Measurements from ENCODE around the gene TMEM121. TPM values are rescaled to one million over a fixed set of nuclear protein-coding genes. Genes with fewer than 3 reads are reported as not detected.

The TMEM121 gene
- total and polyA plus RNA-seq, 4 donors, result 0.75 to 7.5 (median 3.0) TPM

DNA sequence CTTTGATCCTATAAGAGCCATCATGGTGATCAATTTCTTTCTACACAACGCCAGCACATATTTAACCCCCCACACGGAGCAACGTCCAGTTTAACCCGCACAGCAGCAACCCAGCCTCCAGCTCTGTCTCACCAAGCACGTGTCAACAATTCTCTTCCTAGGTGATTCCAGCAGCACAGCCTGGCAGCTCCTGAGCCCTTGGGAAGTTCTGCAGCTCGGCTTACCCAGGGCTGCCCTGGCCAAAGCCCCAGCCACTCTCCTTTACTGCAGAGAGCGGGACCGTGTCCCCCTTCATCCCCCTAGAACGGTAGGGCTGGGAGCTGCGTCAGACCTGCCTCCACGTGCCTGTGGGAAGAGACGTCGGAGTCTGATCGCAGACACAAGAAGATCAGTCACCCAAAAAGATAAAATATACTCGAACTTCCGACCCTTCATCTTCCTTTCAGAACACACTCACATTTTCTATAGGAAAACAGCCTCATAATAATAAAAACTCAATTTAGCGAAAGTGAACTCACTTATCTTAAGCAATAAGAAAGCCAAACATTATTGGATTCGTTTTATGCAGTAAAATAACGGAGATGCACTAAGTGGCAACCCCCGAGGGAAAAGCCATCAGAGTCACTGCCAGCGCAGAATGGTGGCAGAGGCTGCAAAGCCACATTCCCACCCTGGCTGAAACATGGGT, 7.6 kb downstream of the TMEM121 start:
- DNase-seq (peak in 1 of 2 donors; percentile 26), ATAC-seq (ENCODE audit: low FRiP score) (no peak)
- no peak overlapping the region for H3K4me3 ChIP-seq (ENCODE audit: low read length in 2 of 2)
- no peak overlapping the region for H3K27ac ChIP-seq (ENCODE audit: low read depth in 1 of 2, low read length in 2 of 2)
- intact Hi-C loops (cut with DNase I), result loop anchor here in 1 of 2 donors (10.0 kb wide), 1 partner anchor 329 kb away; no protein-coding TSS in a partner anchor
- no peaks in the 10 kb centered on the region for H3K36me3 ChIP-seq (ENCODE audit: control insufficient read depth in 1 of 2, insufficient read depth in 2 of 2, low read length in 1 of 2)
- WGBS, 2 donors, result 72 to 75% methylated on average over 21 of the region's 21 CpGs
- H3K4me1 ChIP-seq (ENCODE audit: control insufficient read depth in 1 of 2, insufficient read depth in 2 of 2, low read length in 2 of 2), result no peaks in the 10 kb centered on the region
- H3K9me3 ChIP-seq (ENCODE audit: control insufficient read depth, low read length), result no peaks in the 10 kb centered on the region
- H3K27me3 ChIP-seq (ENCODE audit: control insufficient read depth in 1 of 2, insufficient read depth in 2 of 2, low read length in 1 of 2), result no peaks in the 10 kb centered on the region

DNA sequence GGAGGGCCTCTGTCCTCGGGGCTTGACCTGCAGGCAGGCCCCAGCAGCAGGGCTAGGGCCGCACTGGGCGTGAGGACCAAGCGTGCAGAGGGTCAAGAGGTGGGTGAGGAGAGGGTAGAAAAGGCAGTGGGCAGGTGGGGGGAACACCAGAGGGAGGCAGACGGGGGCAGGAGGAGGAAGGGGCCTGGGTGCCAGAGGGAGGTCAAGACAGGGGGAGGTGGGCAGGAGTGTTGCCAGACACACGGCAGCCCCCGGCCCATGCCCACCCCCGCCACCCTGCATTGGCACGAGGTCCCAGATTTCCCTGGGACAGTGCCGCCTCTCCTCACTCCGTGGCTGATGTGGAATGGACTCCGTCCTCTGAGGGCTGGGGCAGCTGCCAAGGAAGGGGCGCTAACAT, 8.2 kb downstream of the TMEM121 start:
- 58 to 60% methylated on average over 11 to 13 of the region's 13 CpGs for WGBS, 2 donors
- Histone ChIP-seq H3K4me1 (ENCODE audit: control insufficient read depth in 1 of 2, insufficient read depth in 2 of 2, low read length in 2 of 2) (no peaks in the 10 kb centered on the region), H3K36me3 (ENCODE audit: control insufficient read depth in 1 of 2, insufficient read depth in 2 of 2, low read length in 1 of 2) (no peaks in the 10 kb centered on the region), H3K4me3 (ENCODE audit: low read length in 2 of 2) (no peak overlapping the region), H3K27ac (ENCODE audit: low read depth in 1 of 2, low read length in 2 of 2) (no peak overlapping the region), H3K9me3 (ENCODE audit: control insufficient read depth, low read length) (no peaks in the 10 kb centered on the region), H3K27me3 (ENCODE audit: control insufficient read depth in 1 of 2, insufficient read depth in 2 of 2, low read length in 1 of 2) (no peaks in the 10 kb centered on the region)
- DNase-seq (peak in 1 of 2 donors; percentile 53), ATAC-seq (ENCODE audit: low FRiP score) (no peak)
- intact Hi-C loops (cut with DNase I), result loop anchor here in 1 of 2 donors (10.0 kb wide), 1 partner anchor 330 kb away; no protein-coding TSS in a partner anchor

DNA sequence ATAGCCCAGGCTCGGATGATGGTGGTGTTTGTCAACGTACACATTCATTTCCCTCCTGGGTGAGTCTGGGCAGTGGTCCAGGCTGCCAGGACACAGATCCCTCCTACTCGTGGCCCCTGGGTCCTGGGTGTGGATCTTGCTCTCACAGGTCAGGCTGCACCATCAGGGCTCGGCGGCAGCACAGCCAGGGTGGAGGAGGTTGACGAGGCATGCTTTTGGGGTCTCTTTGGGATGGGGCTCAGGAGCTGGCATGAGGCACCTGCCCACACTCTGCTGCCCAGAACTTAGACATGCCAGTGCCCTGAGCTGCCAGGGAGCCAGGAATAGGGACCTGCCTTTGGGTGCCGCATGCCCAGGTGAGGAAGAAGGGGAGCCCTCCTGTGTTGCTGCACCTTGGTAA, 9.7 kb downstream of the TMEM121 start:
- no peaks in the 10 kb centered on the region for H3K4me1 ChIP-seq (ENCODE audit: control insufficient read depth in 1 of 2, insufficient read depth in 2 of 2, low read length in 2 of 2)
- H3K27me3 ChIP-seq (ENCODE audit: control insufficient read depth in 1 of 2, insufficient read depth in 2 of 2, low read length in 1 of 2), result no peaks in the 10 kb centered on the region
- H3K9me3 ChIP-seq (ENCODE audit: control insufficient read depth, low read length), result no peaks in the 10 kb centered on the region
- intact Hi-C loops (cut with DNase I), result loop anchor here in 1 of 2 donors (10.0 kb wide), 1 partner anchor 331 kb away; no protein-coding TSS in a partner anchor
- DNase-seq (peak in 1 of 2 donors; percentile 51), ATAC-seq (ENCODE audit: low FRiP score) (no peak)
- H3K36me3 ChIP-seq (ENCODE audit: control insufficient read depth in 1 of 2, insufficient read depth in 2 of 2, low read length in 1 of 2), result no peaks in the 10 kb centered on the region
- H3K4me3 ChIP-seq (ENCODE audit: low read length in 2 of 2), result no peak overlapping the region
- 80 to 81% methylated on average over 7 of the region's 7 CpGs for WGBS, 2 donors
- H3K27ac ChIP-seq (ENCODE audit: low read depth in 1 of 2, low read length in 2 of 2), result no peak overlapping the region

DNA sequence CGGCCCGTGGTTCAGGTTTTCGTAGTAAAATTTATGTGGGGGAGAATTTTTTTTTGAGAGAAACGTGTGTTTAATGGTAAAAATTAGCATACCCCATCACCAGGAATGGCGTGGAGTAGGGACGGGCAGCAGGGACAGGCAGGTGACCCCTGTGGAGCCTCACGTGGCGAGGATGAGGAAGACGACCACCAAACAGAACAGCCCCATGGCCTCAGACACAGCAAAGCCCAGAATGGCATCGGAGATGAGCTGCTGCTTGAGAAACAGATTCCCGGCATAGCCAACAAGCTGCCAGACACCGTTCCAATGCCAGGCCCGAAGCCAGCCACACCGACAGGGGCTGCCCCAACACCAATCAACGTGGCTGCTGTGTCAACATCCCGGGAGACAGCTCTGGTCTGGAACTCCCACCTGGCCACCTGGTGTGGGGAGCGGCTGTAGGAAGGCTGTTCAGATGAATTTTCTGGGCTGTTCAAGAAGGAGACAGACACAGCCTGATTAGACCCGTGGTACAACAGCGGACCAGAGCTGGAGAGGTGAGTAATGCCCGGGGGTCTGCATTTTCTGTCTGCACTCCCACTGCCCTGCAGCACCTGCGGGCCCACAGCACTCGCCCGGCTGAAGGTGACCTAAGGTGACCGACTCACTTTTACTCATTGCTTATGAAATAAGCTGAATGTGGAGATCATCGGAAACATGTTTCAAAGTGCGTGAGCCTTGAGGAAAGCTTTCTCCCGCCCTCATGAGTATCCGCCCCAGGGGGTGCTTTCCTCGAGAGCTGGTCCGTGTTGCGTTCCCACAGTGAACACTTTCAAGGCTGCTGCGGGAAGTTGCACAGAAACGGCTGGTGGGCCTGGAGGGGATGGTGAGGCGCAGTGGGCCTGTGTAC, 10.6 kb downstream of the TMEM121 start:
- intact Hi-C loops (cut with DNase I), result loop anchor here in 1 of 2 donors (10.0 kb wide), 1 partner anchor 332 kb away; no protein-coding TSS in a partner anchor
- peak in 1 of 2 donors; percentile 55 for DNase-seq
- Histone ChIP-seq H3K9me3 (ENCODE audit: control insufficient read depth, low read length) (no peaks in the 10 kb centered on the region), H3K27ac (ENCODE audit: low read depth in 1 of 2, low read length in 2 of 2) (no peak overlapping the region), H3K4me1 (ENCODE audit: control insufficient read depth in 1 of 2, insufficient read depth in 2 of 2, low read length in 2 of 2) (no peaks in the 10 kb centered on the region), H3K36me3 (ENCODE audit: control insufficient read depth in 1 of 2, insufficient read depth in 2 of 2, low read length in 1 of 2) (no peaks in the 10 kb centered on the region), H3K4me3 (ENCODE audit: low read length in 2 of 2) (no peak overlapping the region), H3K27me3 (ENCODE audit: control insufficient read depth in 1 of 2, insufficient read depth in 2 of 2, low read length in 1 of 2) (no peaks in the 10 kb centered on the region)
- 79 to 80% methylated on average over 34 of the region's 34 CpGs for WGBS, 2 donors
- no peak for ATAC-seq (ENCODE audit: low FRiP score)

DNA sequence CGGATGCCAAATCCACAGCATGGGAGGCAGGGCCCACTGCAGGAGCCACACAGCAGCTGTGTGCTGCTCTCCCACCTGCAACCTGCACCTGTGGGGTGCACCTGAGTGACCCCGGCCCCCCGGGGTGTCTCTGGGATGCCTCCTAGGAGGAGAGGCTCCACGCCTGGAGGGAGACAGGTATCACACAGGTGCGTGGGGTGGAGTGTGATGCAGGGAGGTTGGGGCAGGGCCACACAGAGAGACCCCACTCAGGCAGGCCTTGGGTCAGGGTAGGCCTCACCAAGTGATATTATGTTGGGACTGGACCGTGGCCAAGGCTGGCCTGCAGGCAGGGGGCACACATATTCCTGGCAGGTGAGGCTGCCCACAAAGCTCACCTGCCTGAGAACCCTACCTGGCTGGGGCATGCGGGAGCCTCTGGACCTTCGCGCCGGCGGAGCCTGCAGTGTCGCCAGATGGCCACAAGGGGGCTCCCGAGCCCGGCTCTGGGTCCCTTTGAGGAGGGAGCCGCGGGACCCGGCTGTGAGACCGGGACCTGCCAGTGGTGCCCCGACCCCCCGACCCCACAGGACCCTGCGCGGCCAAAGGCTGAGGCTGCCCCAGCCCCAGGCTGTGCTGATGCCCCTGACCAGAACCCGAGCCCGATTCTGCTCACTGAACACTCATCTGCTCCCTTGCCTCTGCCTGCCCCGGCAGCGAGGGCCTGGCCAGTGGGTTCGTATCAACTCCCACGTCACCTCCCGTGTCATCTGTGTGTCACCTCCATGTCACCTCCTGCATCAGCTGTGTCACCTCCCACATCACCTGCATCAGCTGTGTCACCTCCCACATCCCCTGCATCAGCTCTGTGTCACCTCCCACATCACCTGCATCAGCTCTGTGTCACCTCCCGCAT, 11.4 kb downstream of the TMEM121 start:
- Histone ChIP-seq H3K9me3 (ENCODE audit: control insufficient read depth, low read length) (no peaks in the 10 kb centered on the region), H3K4me3 (ENCODE audit: low read length in 2 of 2) (no peak overlapping the region), H3K27ac (ENCODE audit: low read depth in 1 of 2, low read length in 2 of 2) (no peak overlapping the region), H3K4me1 (ENCODE audit: control insufficient read depth in 1 of 2, insufficient read depth in 2 of 2, low read length in 2 of 2) (no peaks in the 10 kb centered on the region), H3K36me3 (ENCODE audit: control insufficient read depth in 1 of 2, insufficient read depth in 2 of 2, low read length in 1 of 2) (no peaks in the 10 kb centered on the region), H3K27me3 (ENCODE audit: control insufficient read depth in 1 of 2, insufficient read depth in 2 of 2, low read length in 1 of 2) (no peaks in the 10 kb centered on the region)
- peak; percentile 55 to 85 for DNase-seq
- intact Hi-C loops (cut with DNase I), result loop anchor here in 1 of 2 donors (10.0 kb wide), 1 partner anchor 333 kb away; no protein-coding TSS in a partner anchor
- peak; percentile 72 for ATAC-seq (ENCODE audit: low FRiP score)
- 22 to 27% methylated on average over 16 to 30 of the region's 30 CpGs for WGBS, 2 donors

DNA sequence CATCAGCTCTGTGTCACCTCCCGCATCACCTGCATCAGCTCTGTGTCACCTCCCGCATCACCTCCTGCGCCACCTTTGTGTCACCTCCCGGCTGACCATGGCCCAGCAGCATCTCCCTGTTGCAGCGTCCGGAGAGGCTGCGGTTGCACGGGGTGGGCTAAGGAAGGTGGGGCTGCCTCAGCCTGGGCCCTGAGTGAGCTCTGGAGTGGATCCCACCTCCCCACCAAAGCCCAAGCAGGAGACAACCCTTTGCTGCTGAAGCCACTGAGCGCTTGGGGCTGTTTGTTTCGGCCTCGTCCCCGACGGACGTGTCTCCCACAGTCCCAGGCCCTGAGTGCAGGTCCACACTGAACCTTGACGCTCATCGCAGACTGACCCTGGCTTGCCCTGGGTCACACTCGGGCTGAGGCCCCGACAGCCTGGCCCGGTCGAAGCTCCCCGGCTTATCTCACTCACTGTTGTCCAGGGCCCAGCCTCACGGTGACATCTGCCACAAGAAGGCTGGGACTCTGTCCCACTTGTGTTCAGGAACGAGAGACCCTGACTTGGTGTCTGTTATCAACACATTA, 12.2 kb downstream of the TMEM121 start:
- Histone ChIP-seq H3K9me3 (ENCODE audit: control insufficient read depth, low read length) (peaks cover 3% of the 10 kb centered on the region), H3K4me1 (ENCODE audit: control insufficient read depth in 1 of 2, insufficient read depth in 2 of 2, low read length in 2 of 2) (no peaks in the 10 kb centered on the region), H3K4me3 (ENCODE audit: low read length in 2 of 2) (no peak overlapping the region), H3K27me3 (ENCODE audit: control insufficient read depth in 1 of 2, insufficient read depth in 2 of 2, low read length in 1 of 2) (no peaks in the 10 kb centered on the region), H3K36me3 (ENCODE audit: control insufficient read depth in 1 of 2, insufficient read depth in 2 of 2, low read length in 1 of 2) (no peaks in the 10 kb centered on the region), H3K27ac (ENCODE audit: low read depth in 1 of 2, low read length in 2 of 2) (no peak overlapping the region)
- ATAC-seq (ENCODE audit: low FRiP score) (no peak), DNase-seq (peak in 1 of 2 donors; percentile 62)
- WGBS, 2 donors, result 87 to 89% methylated on average over 23 of the region's 23 CpGs
- intact Hi-C loops (cut with DNase I), result loop anchor here in 1 of 2 donors (10.0 kb wide), 1 partner anchor 334 kb away; no protein-coding TSS in a partner anchor

DNA sequence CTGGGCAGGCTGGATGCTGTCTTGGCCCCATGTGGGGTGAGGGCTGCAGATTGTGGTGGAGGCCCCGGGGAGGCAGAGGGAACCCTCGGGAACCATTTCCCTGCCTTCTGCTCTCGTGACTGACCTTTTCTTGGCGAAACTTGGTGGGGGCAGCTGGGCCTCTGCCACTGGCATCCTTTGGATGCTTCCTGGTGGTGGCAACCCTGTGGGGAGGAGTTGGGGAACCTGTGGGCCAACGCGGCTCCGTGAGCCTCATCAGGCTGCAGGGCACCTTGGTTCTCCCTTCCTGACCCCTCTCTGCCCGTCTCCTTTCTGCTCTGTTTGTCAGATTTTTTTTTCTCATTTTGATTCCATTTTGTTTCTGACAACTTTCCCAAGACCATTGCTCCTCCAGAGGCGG, 14.4 kb downstream of the TMEM121 start:
- Histone ChIP-seq H3K27me3 (ENCODE audit: control insufficient read depth in 1 of 2, insufficient read depth in 2 of 2, low read length in 1 of 2) (no peaks in the 10 kb centered on the region), H3K4me3 (ENCODE audit: low read length in 2 of 2) (no peak overlapping the region), H3K4me1 (ENCODE audit: control insufficient read depth in 1 of 2, insufficient read depth in 2 of 2, low read length in 2 of 2) (no peaks in the 10 kb centered on the region), H3K27ac (ENCODE audit: low read depth in 1 of 2, low read length in 2 of 2) (no peak overlapping the region), H3K36me3 (ENCODE audit: control insufficient read depth in 1 of 2, insufficient read depth in 2 of 2, low read length in 1 of 2) (no peaks in the 10 kb centered on the region), H3K9me3 (ENCODE audit: control insufficient read depth, low read length) (peaks cover 3% of the 10 kb centered on the region)
- intact Hi-C loops (cut with DNase I), result no loop called here
- peak in 1 of 2 donors; percentile 35 for DNase-seq
- 70 to 76% methylated on average over 9 of the region's 9 CpGs for WGBS, 2 donors
- no peak for ATAC-seq (ENCODE audit: low FRiP score)

Measured in aorta (tissue), 5 donors.